ENCODE measurements around the gene PIP4P1. TPM values are rescaled to one million over a fixed set of nuclear protein-coding genes. Genes with fewer than 3 reads are reported as not detected.

Gene PIP4P1
- total and polyA plus RNA-seq, 10 of the 15 experiments (the other 5 are each of a cell fraction or from before 2014, with no cell fraction given) = 19.1 to 47.4 (median 39.7) TPM

DNA sequence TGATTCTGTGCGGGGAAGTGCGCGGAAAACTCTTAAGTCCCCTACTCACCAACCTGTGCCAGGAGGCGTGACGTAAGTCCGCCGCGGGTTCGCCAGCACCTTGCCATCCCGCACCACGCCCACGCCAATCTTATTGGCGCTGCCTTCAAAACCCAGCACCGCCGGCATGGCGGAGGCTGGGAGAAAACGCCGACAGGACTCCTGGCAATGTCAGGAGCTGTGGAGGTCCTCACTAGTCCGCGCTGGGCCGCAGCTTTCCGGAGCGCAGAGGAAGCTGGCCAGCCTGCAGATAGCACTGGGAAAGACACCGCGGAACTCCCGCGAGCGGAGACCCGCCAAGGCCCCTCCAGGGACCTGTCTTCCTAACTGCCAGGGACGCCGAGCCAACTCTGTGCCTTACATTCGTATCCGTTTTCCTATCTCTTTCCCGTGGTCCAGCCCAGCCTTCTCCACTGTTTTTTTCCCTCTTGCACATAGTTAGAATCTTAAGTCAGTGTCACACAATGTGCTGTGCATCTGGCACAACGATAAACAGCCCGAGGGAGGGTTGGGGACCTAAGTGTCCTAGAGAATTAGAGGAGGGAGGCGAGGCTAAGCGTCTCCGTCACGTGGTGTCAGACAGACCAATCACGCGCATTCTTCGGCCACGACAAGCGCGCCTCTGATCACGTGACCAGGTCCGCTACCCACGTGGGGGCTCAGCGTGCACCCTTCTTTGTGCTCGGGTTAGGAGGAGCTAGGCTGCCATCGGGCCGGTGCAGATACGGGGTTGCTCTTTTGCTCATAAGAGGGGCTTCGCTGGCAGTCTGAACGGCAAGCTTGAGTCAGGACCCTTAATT lies 6.5 kb downstream of the PIP4P1 start, which contains the start of the genes APEX1 and OSGEP (continued):
- TF ChIP-seq SMAD1 (IDR thresholded peaks at IDR 0.05; ENCODE audit: low read depth, partially characterized antibody) (no peak), SIN3A (IDR thresholded peaks at IDR 0.05; ENCODE audit: low read depth, low read length) (peak; percentile 92), IKZF2 (IDR thresholded peaks at IDR 0.05) (peak in 1 of 2 experiments; percentile 58; a peak in 3 of 4 replicates), RB1 (IDR thresholded peaks at IDR 0.05; ENCODE audit: borderline replicate concordance) (0 out of 2 replicates have a peak, but pooled peaks have one; percentile 41), FOS (IDR thresholded peaks at IDR 0.05; ENCODE audit: borderline replicate concordance, extremely low read depth, insufficient read length) (peak; percentile 94), RUNX3 (IDR thresholded peaks at IDR 0.05; ENCODE audit: low read length) (peak; percentile 54), ZNF24 (IDR thresholded peaks at IDR 0.05) (no peak), ZNF384 (IDR thresholded peaks at IDR 0.05; ENCODE audit: borderline replicate concordance, low read depth, low read length) (no peak), JUNB (IDR thresholded peaks at IDR 0.05) (no peak), SMARCA5 (IDR thresholded peaks at IDR 0.05) (no peak), MYC (IDR thresholded peaks at IDR 0.05; ENCODE audit: insufficient read depth, insufficient read length, insufficient replicate concordance, low read length, severe bottlenecking) (peak; percentile 78), SUZ12 (IDR thresholded peaks at IDR 0.05; ENCODE audit: unreplicated experiment) (no peak)
- TF ChIP-seq, protein P1, sequence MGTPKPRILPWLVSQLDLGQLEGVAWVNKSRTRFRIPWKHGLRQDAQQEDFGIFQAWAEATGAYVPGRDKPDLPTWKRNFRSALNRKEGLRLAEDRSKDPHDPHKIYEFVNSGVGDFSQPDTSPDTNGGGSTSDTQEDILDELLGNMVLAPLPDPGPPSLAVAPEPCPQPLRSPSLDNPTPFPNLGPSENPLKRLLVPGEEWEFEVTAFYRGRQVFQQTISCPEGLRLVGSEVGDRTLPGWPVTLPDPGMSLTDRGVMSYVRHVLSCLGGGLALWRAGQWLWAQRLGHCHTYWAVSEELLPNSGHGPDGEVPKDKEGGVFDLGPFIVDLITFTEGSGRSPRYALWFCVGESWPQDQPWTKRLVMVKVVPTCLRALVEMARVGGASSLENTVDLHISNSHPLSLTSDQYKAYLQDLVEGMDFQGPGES (IDR thresholded peaks at IDR 0.05) = peak; percentile 89
- TF ChIP-seq, protein P2, sequence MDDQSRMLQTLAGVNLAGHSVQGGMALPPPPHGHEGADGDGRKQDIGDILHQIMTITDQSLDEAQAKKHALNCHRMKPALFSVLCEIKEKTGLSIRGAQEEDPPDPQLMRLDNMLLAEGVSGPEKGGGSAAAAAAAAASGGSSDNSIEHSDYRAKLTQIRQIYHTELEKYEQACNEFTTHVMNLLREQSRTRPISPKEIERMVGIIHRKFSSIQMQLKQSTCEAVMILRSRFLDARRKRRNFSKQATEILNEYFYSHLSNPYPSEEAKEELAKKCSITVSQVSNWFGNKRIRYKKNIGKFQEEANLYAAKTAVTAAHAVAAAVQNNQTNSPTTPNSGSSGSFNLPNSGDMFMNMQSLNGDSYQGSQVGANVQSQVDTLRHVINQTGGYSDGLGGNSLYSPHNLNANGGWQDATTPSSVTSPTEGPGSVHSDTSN (IDR thresholded peaks at IDR 0.05; ENCODE audit: insufficient replicate concordance, low read depth, low read length) = no peak
- TF ChIP-seq, protein P3, sequence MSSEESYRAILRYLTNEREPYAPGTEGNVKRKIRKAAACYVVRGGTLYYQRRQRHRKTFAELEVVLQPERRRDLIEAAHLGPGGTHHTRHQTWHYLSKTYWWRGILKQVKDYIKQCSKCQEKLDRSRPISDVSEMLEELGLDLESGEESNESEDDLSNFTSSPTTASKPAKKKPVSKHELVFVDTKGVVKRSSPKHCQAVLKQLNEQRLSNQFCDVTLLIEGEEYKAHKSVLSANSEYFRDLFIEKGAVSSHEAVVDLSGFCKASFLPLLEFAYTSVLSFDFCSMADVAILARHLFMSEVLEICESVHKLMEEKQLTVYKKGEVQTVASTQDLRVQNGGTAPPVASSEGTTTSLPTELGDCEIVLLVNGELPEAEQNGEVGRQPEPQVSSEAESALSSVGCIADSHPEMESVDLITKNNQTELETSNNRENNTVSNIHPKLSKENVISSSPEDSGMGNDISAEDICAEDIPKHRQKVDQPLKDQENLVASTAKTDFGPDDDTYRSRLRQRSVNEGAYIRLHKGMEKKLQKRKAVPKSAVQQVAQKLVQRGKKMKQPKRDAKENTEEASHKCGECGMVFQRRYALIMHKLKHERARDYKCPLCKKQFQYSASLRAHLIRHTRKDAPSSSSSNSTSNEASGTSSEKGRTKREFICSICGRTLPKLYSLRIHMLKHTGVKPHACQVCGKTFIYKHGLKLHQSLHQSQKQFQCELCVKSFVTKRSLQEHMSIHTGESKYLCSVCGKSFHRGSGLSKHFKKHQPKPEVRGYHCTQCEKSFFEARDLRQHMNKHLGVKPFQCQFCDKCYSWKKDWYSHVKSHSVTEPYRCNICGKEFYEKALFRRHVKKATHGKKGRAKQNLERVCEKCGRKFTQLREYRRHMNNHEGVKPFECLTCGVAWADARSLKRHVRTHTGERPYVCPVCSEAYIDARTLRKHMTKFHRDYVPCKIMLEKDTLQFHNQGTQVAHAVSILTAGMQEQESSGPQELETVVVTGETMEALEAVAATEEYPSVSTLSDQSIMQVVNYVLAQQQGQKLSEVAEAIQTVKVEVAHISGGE (CRISPR knock-in tag; IDR thresholded peaks at IDR 0.05) = peak; percentile 83
- TF ChIP-seq, protein P4, sequence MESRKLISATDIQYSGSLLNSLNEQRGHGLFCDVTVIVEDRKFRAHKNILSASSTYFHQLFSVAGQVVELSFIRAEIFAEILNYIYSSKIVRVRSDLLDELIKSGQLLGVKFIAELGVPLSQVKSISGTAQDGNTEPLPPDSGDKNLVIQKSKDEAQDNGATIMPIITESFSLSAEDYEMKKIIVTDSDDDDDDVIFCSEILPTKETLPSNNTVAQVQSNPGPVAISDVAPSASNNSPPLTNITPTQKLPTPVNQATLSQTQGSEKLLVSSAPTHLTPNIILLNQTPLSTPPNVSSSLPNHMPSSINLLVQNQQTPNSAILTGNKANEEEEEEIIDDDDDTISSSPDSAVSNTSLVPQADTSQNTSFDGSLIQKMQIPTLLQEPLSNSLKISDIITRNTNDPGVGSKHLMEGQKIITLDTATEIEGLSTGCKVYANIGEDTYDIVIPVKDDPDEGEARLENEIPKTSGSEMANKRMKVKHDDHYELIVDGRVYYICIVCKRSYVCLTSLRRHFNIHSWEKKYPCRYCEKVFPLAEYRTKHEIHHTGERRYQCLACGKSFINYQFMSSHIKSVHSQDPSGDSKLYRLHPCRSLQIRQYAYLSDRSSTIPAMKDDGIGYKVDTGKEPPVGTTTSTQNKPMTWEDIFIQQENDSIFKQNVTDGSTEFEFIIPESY (IDR thresholded peaks at IDR 0.05) = peak; percentile 58; the same call in 1 of the 2 replicates
- TF ChIP-seq, protein P5, sequence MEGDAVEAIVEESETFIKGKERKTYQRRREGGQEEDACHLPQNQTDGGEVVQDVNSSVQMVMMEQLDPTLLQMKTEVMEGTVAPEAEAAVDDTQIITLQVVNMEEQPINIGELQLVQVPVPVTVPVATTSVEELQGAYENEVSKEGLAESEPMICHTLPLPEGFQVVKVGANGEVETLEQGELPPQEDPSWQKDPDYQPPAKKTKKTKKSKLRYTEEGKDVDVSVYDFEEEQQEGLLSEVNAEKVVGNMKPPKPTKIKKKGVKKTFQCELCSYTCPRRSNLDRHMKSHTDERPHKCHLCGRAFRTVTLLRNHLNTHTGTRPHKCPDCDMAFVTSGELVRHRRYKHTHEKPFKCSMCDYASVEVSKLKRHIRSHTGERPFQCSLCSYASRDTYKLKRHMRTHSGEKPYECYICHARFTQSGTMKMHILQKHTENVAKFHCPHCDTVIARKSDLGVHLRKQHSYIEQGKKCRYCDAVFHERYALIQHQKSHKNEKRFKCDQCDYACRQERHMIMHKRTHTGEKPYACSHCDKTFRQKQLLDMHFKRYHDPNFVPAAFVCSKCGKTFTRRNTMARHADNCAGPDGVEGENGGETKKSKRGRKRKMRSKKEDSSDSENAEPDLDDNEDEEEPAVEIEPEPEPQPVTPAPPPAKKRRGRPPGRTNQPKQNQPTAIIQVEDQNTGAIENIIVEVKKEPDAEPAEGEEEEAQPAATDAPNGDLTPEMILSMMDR (IDR thresholded peaks at IDR 0.05 in 2 of 3, conservative IDR thresholded peaks at IDR 0.05 in 1 of 3; ENCODE audit: control insufficient read depth in 2 of 3, extremely low read depth in 1 of 3, insufficient read depth in 1 of 3, low read depth in 3 of 3, low read length in 3 of 3) = no peak
